Chondrocyte (in vitro differentiated cells): ENCODE data around the gene ARSB. TPM values are rescaled to one million over a fixed set of nuclear protein-coding genes. Genes with fewer than 3 reads are reported as not detected.
"Not testable (repeated sequence)": the region's sequence is repeated elsewhere in the genome, so short reads cannot be mapped to it uniquely, and the experiment has no call there.

Source experiments
- DNase-seq: peaks from one replicate; pipeline ENCODE4 v3.0.0; 2021; ENCODE audit warnings: mixed read lengths, low spot score
- H3K27ac Mint-ChIP-seq: one replicate; pipeline ENCODE4 v1.8.0; 2021; ENCODE audit warnings: mild to moderate bottlenecking, moderate library complexity, mixed read lengths; ENCODE audit not compliant: unreplicated experiment
- H3K27me3 Mint-ChIP-seq: 2 replicates; pipeline ENCODE4 v1.8.0; 2021; ENCODE audit warnings: low read depth, mixed read lengths
- H3K36me3 Mint-ChIP-seq: 2 replicates; pipeline ENCODE4 v1.8.0; 2021; ENCODE audit warnings: low read depth, mixed read lengths
- H3K4me1 Mint-ChIP-seq: 2 replicates; pipeline ENCODE4 v1.8.0; 2021; ENCODE audit warnings: low read depth, mild to moderate bottlenecking, mixed read lengths
- H3K4me3 Mint-ChIP-seq: one replicate; pipeline ENCODE4 v1.8.0; 2021; ENCODE audit warnings: mild to moderate bottlenecking, moderate library complexity, mixed read lengths; ENCODE audit not compliant: unreplicated experiment
- H3K9me3 Mint-ChIP-seq: 2 replicates; pipeline ENCODE4 v1.8.0; 2021; ENCODE audit warnings: low read depth, mixed read lengths
- CTCF ChIP-seq: fragments of 200-600 bp; sonication (generic); IDR thresholded peaks from 2 replicates; pipeline ENCODE4 v1.5.0; 2021; ENCODE audit warnings: antibody characterized with exemption, mild to moderate bottlenecking, moderate library complexity
- total RNA-seq: library from RNA; stranded (reverse); gene quantifications from 3 replicates; pipeline ENCODE4 v1.2.1, GENCODE V29; 2021

ARSB gene
- total RNA-seq, 1 donor from 2014 or later: 45.1 TPM

- no peak for TF ChIP-seq CTCF
- Mint-ChIP-seq H3K27ac (peak overlapping the region; percentile 90), H3K4me1 (peaks cover 33% of the 10 kb centered on the region), H3K4me3 (peak overlapping the region; percentile 77), H3K36me3 (no peaks in the 10 kb centered on the region), H3K27me3 (no peaks in the 10 kb centered on the region), H3K9me3 (no peaks in the 10 kb centered on the region)
- no peak for DNase-seq
Measured at GRCh38 chr5:78985725-78986223, 664 bp upstream of the ARSB start.

GRCh38 chr5:78984439-78985115 lies 533 bp downstream of the ARSB start:
- no peaks in the 10 kb centered on the region for H3K9me3 Mint-ChIP-seq

GRCh38 chr5:78983601-78984438 lies 1.3 kb downstream of the ARSB start:
- no peaks in the 10 kb centered on the region for H3K27me3 Mint-ChIP-seq
- H3K4me3 Mint-ChIP-seq: peak overlapping the region; percentile 81
- DNase-seq: no peak
- no peak for TF ChIP-seq CTCF
- peak overlapping the region; percentile 89 for H3K27ac Mint-ChIP-seq
- H3K4me1 Mint-ChIP-seq: peaks cover 36% of the 10 kb centered on the region
- no peaks in the 10 kb centered on the region for H3K36me3 Mint-ChIP-seq
- H3K9me3 Mint-ChIP-seq: no peaks in the 10 kb centered on the region

More at GRCh38 chr5:78984439-78985115, 533 bp downstream of the ARSB start:
- Mint-ChIP-seq H3K4me1 (peaks cover 36% of the 10 kb centered on the region), H3K36me3 (no peaks in the 10 kb centered on the region), H3K27me3 (no peaks in the 10 kb centered on the region), H3K4me3 (peak overlapping the region; percentile 81), H3K27ac (peak overlapping the region; percentile 89)
- DNase-seq: no peak
- peak; percentile 71 for TF ChIP-seq CTCF

DNA sequence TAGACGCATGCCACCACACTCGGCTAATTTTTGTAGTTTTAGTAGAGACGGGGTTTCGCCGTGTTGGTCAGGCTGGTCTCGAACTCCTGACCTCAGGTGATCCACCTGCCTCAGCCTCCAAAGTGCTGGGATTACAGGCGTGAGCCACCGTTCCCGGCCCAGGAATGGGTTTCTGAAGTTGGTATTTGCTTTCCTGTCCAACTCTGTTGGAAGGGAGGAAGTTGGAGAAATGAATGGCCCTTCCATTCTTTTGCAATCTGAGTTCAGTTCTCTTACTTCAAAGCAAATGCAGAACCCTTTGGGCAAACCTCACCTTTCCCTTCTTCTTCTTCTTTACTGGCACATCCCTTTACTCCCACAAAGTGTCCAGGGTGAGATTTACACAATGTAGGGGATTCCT lies 1.9 kb downstream of the ARSB start:
- H3K9me3 Mint-ChIP-seq, H3K27me3 Mint-ChIP-seq, DNase-seq, H3K36me3 Mint-ChIP-seq: not testable (repeated sequence)
- Mint-ChIP-seq H3K4me3 (peak overlapping the region; percentile 81), H3K4me1 (peaks cover 36% of the 10 kb centered on the region), H3K27ac (peak overlapping the region; percentile 62)

GRCh38 chr5:78979909-78980308 lies 5.2 kb downstream of the ARSB start:
- DNase-seq: no peak
- no peak for TF ChIP-seq CTCF
- no peaks in the 10 kb centered on the region for H3K9me3 Mint-ChIP-seq
- peaks cover 2% of the 10 kb centered on the region for H3K36me3 Mint-ChIP-seq
- no peak overlapping the region for H3K27ac Mint-ChIP-seq
- H3K4me1 Mint-ChIP-seq: peaks cover 28% of the 10 kb centered on the region
- H3K27me3 Mint-ChIP-seq: no peaks in the 10 kb centered on the region
- no peak overlapping the region for H3K4me3 Mint-ChIP-seq
